AG10803 (cell line): ENCODE data around the gene ZNF407.

ENCODE experiments used
- DNase-seq: peaks from one replicate; pipeline ENCODE4 v3.0.0; 2010; ENCODE audit warnings: low read depth
- H3K4me3 ChIP-seq: 2 replicates; pipeline ENCODE4 v1.5.1; 2011; ENCODE audit warnings: mild to moderate bottlenecking, low read length, control low read depth
- TF ChIP-seq, protein P1 (sequence below): conservative IDR thresholded peaks from 2 replicates; pipeline ENCODE4 v1.5.1; 2011; ENCODE audit warnings: mild to moderate bottlenecking, low read length, control low read depth, inconsistent platforms

The ZNF407 gene

DNA sequence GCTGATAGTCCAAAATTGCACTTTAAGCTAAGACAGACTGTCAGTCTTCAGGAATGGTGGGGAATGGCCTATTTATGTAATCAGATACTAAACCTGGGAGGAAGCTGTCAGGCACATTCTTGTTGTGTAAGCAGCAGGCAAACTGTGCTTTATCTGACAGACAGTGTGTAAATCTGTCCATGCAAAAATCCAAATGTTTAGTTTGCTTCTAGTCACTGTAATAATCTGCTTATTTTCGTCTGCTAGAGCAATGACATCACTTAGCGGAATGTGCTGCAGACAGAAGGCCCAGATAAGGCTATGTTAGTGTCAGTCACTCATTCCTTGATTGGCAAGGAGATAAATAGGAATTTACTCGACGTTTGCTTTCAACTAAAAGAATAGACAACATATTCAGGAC is 263.5 kb downstream of the ZNF407 start:
- TF ChIP-seq, protein P1, sequence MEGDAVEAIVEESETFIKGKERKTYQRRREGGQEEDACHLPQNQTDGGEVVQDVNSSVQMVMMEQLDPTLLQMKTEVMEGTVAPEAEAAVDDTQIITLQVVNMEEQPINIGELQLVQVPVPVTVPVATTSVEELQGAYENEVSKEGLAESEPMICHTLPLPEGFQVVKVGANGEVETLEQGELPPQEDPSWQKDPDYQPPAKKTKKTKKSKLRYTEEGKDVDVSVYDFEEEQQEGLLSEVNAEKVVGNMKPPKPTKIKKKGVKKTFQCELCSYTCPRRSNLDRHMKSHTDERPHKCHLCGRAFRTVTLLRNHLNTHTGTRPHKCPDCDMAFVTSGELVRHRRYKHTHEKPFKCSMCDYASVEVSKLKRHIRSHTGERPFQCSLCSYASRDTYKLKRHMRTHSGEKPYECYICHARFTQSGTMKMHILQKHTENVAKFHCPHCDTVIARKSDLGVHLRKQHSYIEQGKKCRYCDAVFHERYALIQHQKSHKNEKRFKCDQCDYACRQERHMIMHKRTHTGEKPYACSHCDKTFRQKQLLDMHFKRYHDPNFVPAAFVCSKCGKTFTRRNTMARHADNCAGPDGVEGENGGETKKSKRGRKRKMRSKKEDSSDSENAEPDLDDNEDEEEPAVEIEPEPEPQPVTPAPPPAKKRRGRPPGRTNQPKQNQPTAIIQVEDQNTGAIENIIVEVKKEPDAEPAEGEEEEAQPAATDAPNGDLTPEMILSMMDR: no peak
- no peak overlapping the region for H3K4me3 ChIP-seq
- DNase-seq: peak; percentile 1

DNA sequence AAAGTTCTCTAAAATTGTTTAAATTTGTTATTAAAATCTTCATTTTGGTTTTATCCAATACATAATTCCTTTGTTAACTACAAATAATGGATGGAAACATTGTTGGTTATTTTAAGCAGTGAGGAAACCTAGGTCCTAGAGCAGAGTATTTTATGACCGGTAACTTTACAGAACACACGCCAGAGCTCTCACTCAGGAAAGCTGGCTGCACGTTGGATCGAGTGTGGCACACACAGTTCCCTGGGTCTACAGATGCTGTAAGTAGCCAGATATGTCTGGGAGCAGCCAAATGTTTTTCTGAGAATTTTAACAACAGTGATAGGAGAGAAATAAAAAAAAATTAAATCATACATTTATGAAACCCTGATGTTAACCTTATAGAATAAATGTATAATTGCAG is 264.4 kb downstream of the ZNF407 start:
- DNase-seq: no peak

DNA sequence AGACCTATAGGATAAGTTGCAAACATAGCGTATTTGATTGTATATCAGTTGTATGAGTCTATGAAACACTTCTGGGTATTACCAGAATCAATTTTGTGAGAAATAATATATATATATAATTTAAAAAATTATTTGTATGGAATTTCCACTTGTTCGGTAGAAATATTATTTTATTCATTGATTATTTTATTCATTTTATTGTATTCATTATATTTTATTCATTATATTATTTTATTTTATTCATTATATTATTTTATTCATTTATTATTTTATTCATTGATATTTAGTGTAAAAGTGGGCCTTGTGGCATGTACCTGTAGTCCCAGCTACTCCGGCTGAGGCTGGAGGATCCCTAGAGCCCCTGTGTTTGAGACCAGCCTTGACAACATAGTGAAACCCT is 268.9 kb downstream of the ZNF407 start:
- TF ChIP-seq, protein P1: no peak
- H3K4me3 ChIP-seq: no peak overlapping the region
- DNase-seq: no peak

More for the DNA sequence above, 264.4 kb downstream of the ZNF407 start:
- no peak overlapping the region for H3K4me3 ChIP-seq
- TF ChIP-seq, protein P1: no peak

DNA sequence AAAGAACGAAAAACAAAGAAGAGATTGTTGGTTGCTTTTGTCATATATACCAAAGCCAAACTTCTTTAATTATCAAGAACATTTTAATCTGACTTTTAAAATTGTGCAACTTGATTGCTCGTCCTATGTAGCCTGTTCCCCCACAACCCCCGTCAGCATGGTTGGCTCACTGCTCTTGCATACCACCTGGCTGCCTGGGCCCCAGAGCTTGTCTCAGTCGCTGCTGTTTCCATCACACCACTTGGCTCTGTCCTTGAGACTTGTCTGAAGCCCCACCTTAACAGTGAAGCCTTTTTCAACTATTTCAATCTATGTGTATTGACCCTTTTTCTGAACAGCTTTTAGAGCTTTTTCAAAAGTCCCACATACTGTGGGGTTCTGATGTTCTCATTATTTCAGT is 270.8 kb downstream of the ZNF407 start:
- DNase-seq: no peak
- TF ChIP-seq, protein P1: no peak
- H3K4me3 ChIP-seq: no peak overlapping the region

DNA sequence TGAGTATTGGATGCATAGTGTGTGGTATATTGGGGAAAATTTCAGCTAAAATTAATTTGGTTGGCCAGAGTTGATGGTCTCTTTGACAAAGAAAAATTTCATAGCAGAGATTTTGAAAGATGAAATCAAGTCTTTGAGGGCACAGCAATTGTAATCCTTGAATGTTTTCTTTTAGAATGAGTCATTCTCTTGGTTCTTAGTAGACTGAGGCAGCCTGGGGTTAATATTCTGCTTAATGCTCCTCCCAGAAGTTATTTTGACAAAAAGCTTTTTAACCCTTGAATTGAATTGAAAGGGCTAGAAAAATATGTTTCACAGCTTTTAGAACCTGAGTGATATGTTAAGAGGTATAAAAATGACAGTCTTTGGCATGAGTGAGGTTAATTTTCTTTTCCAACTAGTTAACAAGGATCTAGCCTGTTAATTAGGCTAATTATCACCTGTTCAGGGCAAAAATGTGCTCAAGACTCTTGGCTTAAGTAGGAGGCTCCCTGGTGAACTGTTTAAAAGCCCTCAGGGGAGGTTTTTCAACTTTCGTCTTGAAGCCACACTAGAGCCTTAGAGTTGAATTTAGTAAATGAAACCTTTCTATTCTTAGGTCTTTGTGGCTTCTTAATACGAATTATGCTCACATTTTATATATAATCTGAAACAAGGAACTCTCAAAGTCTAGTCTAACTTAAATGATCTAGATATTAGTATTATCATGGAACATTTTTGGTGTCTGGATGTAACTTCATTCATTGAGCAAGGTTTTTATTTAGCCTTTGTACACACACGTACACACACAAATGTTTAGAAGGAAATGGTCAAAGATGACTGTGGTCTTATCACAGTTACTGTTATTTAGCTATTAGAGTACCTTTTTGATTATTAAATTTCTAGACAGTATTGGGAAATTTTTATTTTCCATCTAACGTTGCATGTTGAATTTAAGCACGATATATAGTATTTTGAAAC is 272.5 kb downstream of the ZNF407 start:
- H3K4me3 ChIP-seq: no peak overlapping the region
- no peak for DNase-seq
- TF ChIP-seq, protein P1: no peak

DNA sequence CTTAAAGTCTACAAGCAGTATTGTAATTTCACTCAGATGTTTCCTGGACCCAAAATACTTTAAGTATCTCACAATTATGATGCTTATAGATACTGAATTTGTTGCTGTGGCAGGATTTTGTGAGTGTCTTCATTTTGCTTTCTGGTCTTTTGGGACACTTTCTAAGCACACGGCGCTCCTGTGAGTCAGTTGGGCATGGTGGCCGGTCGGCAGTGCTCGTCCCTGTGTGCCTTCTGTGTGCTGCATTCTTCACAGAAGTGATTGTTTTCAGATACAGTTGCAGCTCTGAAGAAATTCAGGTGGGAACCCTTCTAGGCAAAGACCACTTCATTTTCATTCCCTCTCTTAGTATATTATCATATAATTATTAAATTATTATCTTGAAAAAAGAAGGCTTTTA is 273.3 kb downstream of the ZNF407 start:
- TF ChIP-seq, protein P1: no peak
- DNase-seq: no peak
- H3K4me3 ChIP-seq: no peak overlapping the region

DNA sequence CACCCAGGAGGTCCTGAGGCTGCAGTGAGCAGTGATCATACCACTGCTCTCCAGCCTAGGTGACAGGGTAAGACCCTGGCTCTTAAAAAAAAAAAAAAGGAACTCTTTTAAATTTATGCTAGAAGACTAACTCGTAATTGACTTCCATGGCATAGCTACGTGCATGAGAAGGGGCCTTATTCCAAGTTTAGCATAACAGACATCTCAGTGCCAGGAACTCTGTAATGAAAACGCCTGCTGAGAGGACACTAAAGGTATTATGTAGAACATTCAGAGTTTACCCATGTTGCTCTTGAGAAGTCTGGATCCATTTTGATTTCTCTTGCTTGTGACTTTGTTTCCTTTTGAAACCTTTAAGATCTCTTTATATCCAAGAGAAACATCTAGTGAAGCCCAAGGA is 276.0 kb downstream of the ZNF407 start:
- no peak overlapping the region for H3K4me3 ChIP-seq
- no peak for DNase-seq
- TF ChIP-seq, protein P1: no peak
